A549 (cell line): Measurements from ENCODE around the gene MPPED1. TPM values are rescaled to one million over a fixed set of nuclear protein-coding genes. Genes with fewer than 3 reads are reported as not detected.
A peak's percentile ranks its signal among the peaks of the same experiment; 100 is the strongest.

ENCODE experiments used
- ATAC-seq, 2 experiments: fragments of 200-7000 bp in 1 of 2; fragments of >200 bp in 1 of 2; cut with Nextera tagmentation in 1 of 2; cut with Tn5 transposase in 1 of 2; 3 replicates each; pipeline versions ENCODE4 v1.8.0 to v1.9.1; 2018 to 2020; ENCODE audit warnings: mild to moderate bottlenecking in 1 of 2, moderate library complexity in 1 of 2
- CTCF ChIA-PET: fragments of 300-600 bp; sonication (Branson Sonifier 250); formaldehyde crosslinking; extraction: SDS; loops from one replicate; lab custom pipeline; 2021; ENCODE audit warnings: antibody characterized with exemption, inconsistent platforms; lab: Yijun Ruan, JAX
- POLR2A ChIA-PET: fragments of 350-600 bp; formaldehyde crosslinking; extraction: SDS; loops from one replicate; lab custom pipeline; 2021; ENCODE audit warnings: antibody characterized with exemption, inconsistent platforms; lab: Yijun Ruan, JAX
- DNase-seq, 2 experiments: peaks; one replicate each; pipeline versions ENCODE4 v3.0.0 to v3.0.0-alpha.2; 2011 to 2016; ENCODE audit warnings: low read depth in 1 of 2, low spot score in 1 of 2
- FAIRE-seq: peaks from 2 replicates; lab custom pipeline; 2011; peaks lifted over from hg19 to GRCh38; lab: Jason Lieb, UNC
- H3K27ac ChIP-seq, 2 experiments: fragments of >200 bp; sonication (Bioruptor Twin); formaldehyde crosslinking; 3 replicates each; pipeline ENCODE4 v1.5.1; 2016 to 2017
- H3K4me1 ChIP-seq: fragments of >200 bp; sonication (Bioruptor Twin); formaldehyde crosslinking; 3 replicates; pipeline ENCODE4 v1.6.1; 2016
- H3K4me2 ChIP-seq: fragments of >200 bp; sonication (Bioruptor Twin); formaldehyde crosslinking; 3 replicates; pipeline ENCODE4 v1.6.1; 2016
- H3K4me3 ChIP-seq: fragments of >200 bp; sonication (Bioruptor Twin); formaldehyde crosslinking; 3 replicates; pipeline ENCODE4 v1.5.1; 2016
- H3K9me3 ChIP-seq: fragments of >200 bp; sonication (Bioruptor Twin); formaldehyde crosslinking; 3 replicates; pipeline ENCODE4 v1.6.1; 2016
- BHLHE40 ChIP-seq: IDR thresholded peaks from 2 replicates; pipeline ENCODE4 v1.6.1; 2012; ENCODE audit warnings: low read depth, low read length, inconsistent platforms
- CEBPB ChIP-seq, 2 experiments: fragments of >200 bp in 1 of 2; sonication (Bioruptor Twin) in 1 of 2; formaldehyde crosslinking in 1 of 2; IDR thresholded peaks; 2 replicates each; pipeline ENCODE4 v1.6.1; 2012 to 2016
- CHD4 ChIP-seq: fragments of 200-600 bp; sonication (generic); IDR thresholded peaks from 2 replicates; pipeline ENCODE4 v1.6.1; 2016; ENCODE audit warnings: antibody characterized with exemption, mild to moderate bottlenecking, borderline replicate concordance
- FOSL2 ChIP-seq, 2 experiments: fragments of 450-650 bp in 1 of 2; fragments of >200 bp in 1 of 2; sonication (Bioruptor Twin) in 1 of 2; formaldehyde crosslinking; IDR thresholded peaks; 2 replicates each; pipeline versions ENCODE4 v1.5.0 to v1.6.1; 2016 to 2020; ENCODE audit warnings: mild to moderate bottlenecking in 1 of 2, moderate library complexity in 1 of 2
- FOXS1 ChIP-seq: fragments of 250-450 bp; sonication (Bioruptor Pico); IDR thresholded peaks from 2 replicates; pipeline ENCODE4 v1.5.0; 2020; ENCODE audit warnings: mild to moderate bottlenecking, moderate library complexity
- HDAC2 ChIP-seq: fragments of 200-600 bp; sonication (generic); IDR thresholded peaks from 2 replicates; pipeline ENCODE4 v1.6.1; 2016
- HEYL ChIP-seq: fragments of 250-450 bp; sonication (Bioruptor Pico); IDR thresholded peaks from 2 replicates; pipeline ENCODE4 v1.8.0; 2021; ENCODE audit warnings: mild to moderate bottlenecking, moderate library complexity
- HOXB13 ChIP-seq: fragments of 250-450 bp; sonication (Bioruptor Pico); IDR thresholded peaks from 2 replicates; pipeline ENCODE4 v1.5.0; 2020; ENCODE audit warnings: low read depth, mild to moderate bottlenecking, moderate library complexity
- HOXB5 ChIP-seq: fragments of 250-450 bp; sonication (Bioruptor Pico); IDR thresholded peaks from 2 replicates; pipeline ENCODE4 v1.5.0; 2020; ENCODE audit warnings: mild to moderate bottlenecking, moderate library complexity
- JUNB ChIP-seq: fragments of >200 bp; sonication (Bioruptor Twin); formaldehyde crosslinking; IDR thresholded peaks from 2 replicates; pipeline ENCODE4 v1.6.1; 2016
- KDM5A ChIP-seq: fragments of 200-600 bp; sonication (generic); IDR thresholded peaks from 2 replicates; pipeline ENCODE4 v1.6.1; 2016; ENCODE audit warnings: antibody characterized with exemption, mild to moderate bottlenecking
- MAFK ChIP-seq: fragments of 450-650 bp; IDR thresholded peaks from 2 replicates; pipeline ENCODE4 v1.6.1; 2014; ENCODE audit not compliant: partially characterized antibody
- NFE2L2 ChIP-seq: fragments of 150-350 bp; conservative IDR thresholded peaks from 2 replicates; pipeline ENCODE4 v1.6.1; 2014; ENCODE audit warnings: low read length
- NPAS2 ChIP-seq: fragments of 250-450 bp; sonication (Bioruptor Pico); IDR thresholded peaks from 2 replicates; pipeline ENCODE4 v1.8.0; 2022; ENCODE audit warnings: mild to moderate bottlenecking, moderate library complexity, borderline replicate concordance
- NR3C1 ChIP-seq: fragments of >200 bp; sonication (Bioruptor Twin); formaldehyde crosslinking; IDR thresholded peaks from 3 replicates; pipeline ENCODE4 v1.6.1; 2017
- POLR2AphosphoS2 ChIP-seq: conservative IDR thresholded peaks from 2 replicates; pipeline ENCODE4 v1.6.1; 2012; ENCODE audit warnings: low read length, improper control_type of control experiment, inconsistent platforms
- RARB ChIP-seq: fragments of 250-450 bp; sonication (Bioruptor Pico); IDR thresholded peaks from 2 replicates; pipeline ENCODE4 v1.8.0; 2021; ENCODE audit warnings: mild to moderate bottlenecking, moderate library complexity
- RNF2 ChIP-seq: fragments of 200-600 bp; sonication (generic); IDR thresholded peaks from 2 replicates; pipeline ENCODE4 v1.6.1; 2016; ENCODE audit warnings: low read depth, mild to moderate bottlenecking, antibody characterized with exemption, moderate library complexity, borderline replicate concordance
- SMC3 ChIP-seq: fragments of >200 bp; sonication (Bioruptor Twin); formaldehyde crosslinking; IDR thresholded peaks from 3 replicates; pipeline ENCODE4 v1.6.1; 2018; ENCODE audit warnings: inconsistent platforms
- TP53 ChIP-seq: fragments of 250-450 bp; sonication (Bioruptor Pico); IDR thresholded peaks from 2 replicates; pipeline ENCODE4 v1.5.0; 2021; ENCODE audit warnings: mild to moderate bottlenecking, moderate library complexity
- ZC3H11A ChIP-seq: fragments of 450-650 bp; IDR thresholded peaks from 2 replicates; pipeline ENCODE4 v1.6.1; 2014; ENCODE audit warnings: antibody characterized with exemption, mild to moderate bottlenecking
- ZFP36 ChIP-seq: fragments of 450-650 bp; IDR thresholded peaks from 2 replicates; pipeline ENCODE4 v1.6.1; 2014; ENCODE audit warnings: borderline replicate concordance; ENCODE audit not compliant: partially characterized antibody
- ZNF302 ChIP-seq: fragments of 250-450 bp; sonication (Bioruptor Pico); IDR thresholded peaks from 2 replicates; pipeline ENCODE4 v1.9.0; 2021; ENCODE audit warnings: inconsistent platforms, mild to moderate bottlenecking, moderate library complexity
- WGBS: methylation state at CpG from one replicate; pipeline ENCODE4 v1.1.6; 2017; ENCODE audit errors: missing lambda C conversion rate; 5-methylcytosine and 5-hydroxymethylcytosine counted together
- polyA plus RNA-seq, 4 experiments: library from polyadenylated mRNA; depleted of rRNA in 3 of 4; stranded (reverse); fragments of >200 nt; fragmentation: RNase III in 1 of 4; extraction: RNeasy Plus Mini Kit Qiagen cat#74134 plus additional on column Dnase treatment in 1 of 4; gene quantifications; 2 replicates in 3 of 4; 3 replicates in 1 of 4; pipeline ENCODE4 v1.2.3, GENCODE V29; 2011 to 2017
- TF ChIP-seq, protein P1 (sequence below): fragments of 200-600 bp; sonication (generic); IDR thresholded peaks from 2 replicates; pipeline ENCODE4 v1.6.1; 2016; ENCODE audit warnings: antibody characterized with exemption, mild to moderate bottlenecking, moderate library complexity

The MPPED1 gene
- polyA plus RNA-seq, 2 of the 4 experiments (the other 2 are of a cell fraction), result not detected

DNA sequence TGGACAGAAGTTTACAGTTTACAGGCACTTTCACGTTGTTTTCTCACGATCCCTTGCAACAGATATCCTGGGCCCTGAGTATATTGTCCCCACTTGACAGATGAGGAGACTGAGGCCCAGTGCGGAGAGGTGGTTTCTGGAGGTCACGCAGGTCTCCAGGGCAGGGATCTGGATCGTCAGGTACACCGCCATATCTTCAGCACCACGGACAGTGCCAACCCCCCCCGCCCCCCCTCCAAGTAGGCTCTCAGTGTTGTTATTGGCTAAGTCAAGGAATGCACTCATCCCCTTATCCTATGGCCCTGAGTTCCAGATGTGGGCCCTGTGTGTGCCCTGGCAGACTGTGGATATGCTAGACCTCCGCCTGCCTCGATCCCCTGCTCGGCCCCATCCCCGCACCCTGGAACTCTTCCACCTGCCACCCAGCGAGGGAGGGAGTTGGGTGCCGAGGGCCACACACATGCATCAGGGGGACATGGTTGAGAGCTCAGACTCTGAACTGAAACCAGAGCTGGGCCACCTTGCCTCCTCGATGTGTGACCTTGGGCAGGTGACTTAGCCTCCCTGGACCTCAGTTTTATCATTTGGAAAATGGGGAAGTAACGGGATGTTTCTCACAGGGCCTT lies 37.5 kb downstream of the MPPED1 start:
- Histone ChIP-seq H3K4me3 (no peak overlapping the region), H3K9me3 (no peaks in the 10 kb centered on the region), H3K27ac (no peak overlapping the region), H3K4me2 (no peak overlapping the region), H3K4me1 (peaks cover 17% of the 10 kb centered on the region)
- WGBS, result 62% methylated on average over 8 of the region's 16 CpGs
- DNase-seq (peak in 1 of 2 experiments; percentile 13), FAIRE-seq (no peak), ATAC-seq (no peak)
- POLR2A ChIA-PET, result no interaction called here
- CTCF ChIA-PET, result no interaction called here
- no peak for TF ChIP-seq ZNF302 (CRISPR knock-in tag)
- TF ChIP-seq, protein P1, sequence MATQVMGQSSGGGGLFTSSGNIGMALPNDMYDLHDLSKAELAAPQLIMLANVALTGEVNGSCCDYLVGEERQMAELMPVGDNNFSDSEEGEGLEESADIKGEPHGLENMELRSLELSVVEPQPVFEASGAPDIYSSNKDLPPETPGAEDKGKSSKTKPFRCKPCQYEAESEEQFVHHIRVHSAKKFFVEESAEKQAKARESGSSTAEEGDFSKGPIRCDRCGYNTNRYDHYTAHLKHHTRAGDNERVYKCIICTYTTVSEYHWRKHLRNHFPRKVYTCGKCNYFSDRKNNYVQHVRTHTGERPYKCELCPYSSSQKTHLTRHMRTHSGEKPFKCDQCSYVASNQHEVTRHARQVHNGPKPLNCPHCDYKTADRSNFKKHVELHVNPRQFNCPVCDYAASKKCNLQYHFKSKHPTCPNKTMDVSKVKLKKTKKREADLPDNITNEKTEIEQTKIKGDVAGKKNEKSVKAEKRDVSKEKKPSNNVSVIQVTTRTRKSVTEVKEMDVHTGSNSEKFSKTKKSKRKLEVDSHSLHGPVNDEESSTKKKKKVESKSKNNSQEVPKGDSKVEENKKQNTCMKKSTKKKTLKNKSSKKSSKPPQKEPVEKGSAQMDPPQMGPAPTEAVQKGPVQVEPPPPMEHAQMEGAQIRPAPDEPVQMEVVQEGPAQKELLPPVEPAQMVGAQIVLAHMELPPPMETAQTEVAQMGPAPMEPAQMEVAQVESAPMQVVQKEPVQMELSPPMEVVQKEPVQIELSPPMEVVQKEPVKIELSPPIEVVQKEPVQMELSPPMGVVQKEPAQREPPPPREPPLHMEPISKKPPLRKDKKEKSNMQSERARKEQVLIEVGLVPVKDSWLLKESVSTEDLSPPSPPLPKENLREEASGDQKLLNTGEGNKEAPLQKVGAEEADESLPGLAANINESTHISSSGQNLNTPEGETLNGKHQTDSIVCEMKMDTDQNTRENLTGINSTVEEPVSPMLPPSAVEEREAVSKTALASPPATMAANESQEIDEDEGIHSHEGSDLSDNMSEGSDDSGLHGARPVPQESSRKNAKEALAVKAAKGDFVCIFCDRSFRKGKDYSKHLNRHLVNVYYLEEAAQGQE, result peak; percentile 45; the same call in 1 of the 2 replicates

DNA sequence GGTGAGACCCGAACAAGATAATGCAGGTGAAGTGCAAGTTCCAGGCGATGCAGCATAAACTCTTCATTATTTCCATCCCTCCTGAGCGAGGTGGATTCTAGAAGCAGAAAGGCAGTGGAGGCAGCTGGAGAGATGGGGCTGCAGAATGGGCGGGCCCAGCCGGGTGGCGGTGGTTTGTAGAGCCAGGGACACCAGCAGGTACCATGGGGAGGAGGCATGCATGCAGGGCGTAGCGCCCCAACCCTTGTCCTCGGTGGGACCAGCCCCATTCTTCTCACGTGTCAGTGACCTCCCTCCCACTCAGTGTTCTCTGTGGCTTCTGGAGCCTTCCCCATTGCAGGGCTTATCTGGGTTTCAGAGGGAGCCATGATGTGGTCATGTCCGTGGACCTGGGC lies 38.0 kb downstream of the MPPED1 start:
- ATAC-seq (no peak), FAIRE-seq (no peak), DNase-seq (no peak)
- no peak for TF ChIP-seq HDAC2
- no peak for TF ChIP-seq HOXB5 (CRISPR knock-in tag)
- TF ChIP-seq POLR2AphosphoS2, result no peak
- TF ChIP-seq TP53 (CRISPR knock-in tag), result no peak
- no peak for TF ChIP-seq RNF2
- TF ChIP-seq SMC3, result no peak
- no peak for TF ChIP-seq FOXS1
- TF ChIP-seq KDM5A, result no peak
- no peak for TF ChIP-seq NFE2L2
- TF ChIP-seq JUNB, result no peak
- TF ChIP-seq CEBPB (IDR thresholded peaks at IDR 0.05), result no peak
- no peak for TF ChIP-seq CHD4
- no peak for TF ChIP-seq RARB (CRISPR knock-in tag)
- no peak for TF ChIP-seq NR3C1
- no peak for TF ChIP-seq HEYL (CRISPR knock-in tag)
- Histone ChIP-seq H3K9me3 (no peaks in the 10 kb centered on the region), H3K4me3 (no peak overlapping the region), H3K4me1 (peaks cover 17% of the 10 kb centered on the region), H3K27ac (no peak overlapping the region), H3K4me2 (no peak overlapping the region)
- ChIA-PET CTCF (no interaction called here), POLR2A (no interaction called here)
- WGBS, result 67% methylated on average over 9 of the region's 11 CpGs

DNA sequence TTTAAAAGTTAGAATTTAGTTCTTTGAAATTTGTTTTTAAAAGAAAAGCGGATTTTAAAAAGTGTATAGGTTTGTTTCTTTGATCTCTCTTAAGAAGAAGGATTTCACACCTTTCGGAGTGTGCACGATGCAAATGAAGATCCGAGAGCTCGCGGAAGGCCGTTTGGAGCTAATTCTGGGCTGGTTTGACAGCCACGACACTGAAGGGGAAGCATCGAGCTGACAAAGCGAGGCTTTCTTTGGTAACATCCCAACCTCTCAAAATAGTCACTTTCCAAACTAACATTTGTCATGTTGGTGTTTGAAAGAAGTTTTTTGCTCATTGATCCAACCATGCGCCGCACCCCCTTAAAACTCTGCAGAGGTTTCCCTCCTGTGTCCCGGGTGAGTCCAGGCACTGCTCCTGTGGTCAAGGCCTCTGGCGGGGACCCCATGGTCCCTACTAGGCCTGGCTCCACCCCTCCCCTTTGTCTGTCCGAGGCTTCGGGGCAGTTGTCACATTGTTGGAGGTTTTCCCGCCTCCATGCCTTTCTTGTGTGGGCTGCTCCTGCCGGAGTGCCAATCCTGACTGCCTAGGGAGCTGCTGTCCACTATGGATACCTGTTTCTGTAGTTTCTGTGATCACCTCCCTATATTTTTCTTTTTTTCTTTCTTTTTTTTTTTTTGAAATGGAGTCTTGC lies 39.7 kb downstream of the MPPED1 start:
- Histone ChIP-seq H3K9me3 (no peaks in the 10 kb centered on the region), H3K4me3 (no peak overlapping the region), H3K4me2 (no peak overlapping the region)
- no peak for DNase-seq
- POLR2A ChIA-PET, result no interaction called here
- no peak for ATAC-seq
- 67% methylated on average over 18 of the region's 18 CpGs for WGBS
- FAIRE-seq, result no peak
- no peak for TF ChIP-seq NPAS2 (CRISPR knock-in tag)
- TF ChIP-seq ZFP36, result no peak
- TF ChIP-seq HOXB13 (CRISPR knock-in tag), result no peak
- no peak for TF ChIP-seq HDAC2
- TF ChIP-seq BHLHE40, result no peak
- no peak for TF ChIP-seq NR3C1
- no peak for TF ChIP-seq HOXB5 (CRISPR knock-in tag)
- no peak for TF ChIP-seq ZC3H11A
- TF ChIP-seq ZNF302 (CRISPR knock-in tag), result no peak
- TF ChIP-seq, protein P1, result no peak
- no peak for TF ChIP-seq MAFK
- no peak for TF ChIP-seq FOSL2 (IDR thresholded peaks at IDR 0.05)
- no peak for TF ChIP-seq FOSL2 (CRISPR knock-in tag; IDR thresholded peaks at IDR 0.05)
- TF ChIP-seq, all 56 proteins: peak for 0
- Histone ChIP-seq H3K27ac (no peak overlapping the region), H3K4me1 (peaks cover 6% of the 10 kb centered on the region)
- CTCF ChIA-PET, result no interaction called here
